Heart left ventricle (tissue), 16 donors: Measurements from ENCODE around the gene FBXO46. TPM values are rescaled to one million over a fixed set of nuclear protein-coding genes. Genes with fewer than 3 reads are reported as not detected.

Source experiments
- ATAC-seq, 4 donors: fragments of 200-7000 bp; cut with Tn5 transposase; one replicate each; pipeline ENCODE4 v1.9.1; 2020 to 2022; ENCODE audit warnings: moderate library complexity in 4 of 4, mild to moderate bottlenecking in 3 of 4, moderate number of reproducible peaks in 1 of 4
- DNase-seq, 5 donors: peaks; one replicate each; pipeline ENCODE4 v3.0.0-alpha.2; 2020
- H3K27ac ChIP-seq, 12 donors: fragments of 200-600 bp; sonication (generic) in 4 of 12; one replicate each; pipeline versions ENCODE4 v1.5.0 to v1.8.0; 2016 to 2022; ENCODE audit warnings: mild to moderate bottlenecking in 2 of 12
- H3K27me3 ChIP-seq, 9 donors: fragments of 200-600 bp; sonication (generic) in 2 of 9; one replicate each; pipeline versions ENCODE4 v1.5.1 to v1.8.0; 2016 to 2022; ENCODE audit warnings: mild to moderate bottlenecking in 3 of 9
- H3K36me3 ChIP-seq, 9 donors: fragments of 200-600 bp; sonication (generic) in 2 of 9; one replicate each; pipeline versions ENCODE4 v1.5.0 to v1.8.0; 2018 to 2022; ENCODE audit warnings: mild to moderate bottlenecking in 2 of 9
- H3K4me1 ChIP-seq, 12 donors: fragments of 200-600 bp; sonication (generic) in 4 of 12; one replicate each; pipeline versions ENCODE4 v1.5.0 to v1.8.0; 2016 to 2022; ENCODE audit warnings: mild to moderate bottlenecking in 3 of 12
- H3K4me3 ChIP-seq, 12 donors: fragments of 200-600 bp; sonication (generic) in 4 of 12; one replicate each; pipeline versions ENCODE4 v1.5.0 to v1.8.0; 2017 to 2022; ENCODE audit warnings: mild to moderate bottlenecking in 9 of 12, moderate library complexity in 4 of 12
- H3K9me3 ChIP-seq, 12 donors: fragments of 200-600 bp; sonication (generic) in 4 of 12; one replicate each; pipeline versions ENCODE4 v1.5.0 to v1.8.0; 2016 to 2022; ENCODE audit warnings: mild to moderate bottlenecking in 1 of 12
- CTCF ChIP-seq, 12 donors: fragments of 200-600 bp; sonication (generic) in 4 of 12; IDR thresholded peaks; one replicate each; pipeline versions ENCODE4 v1.5.0 to v1.8.0; 2018 to 2022; ENCODE audit warnings: antibody characterized with exemption in 12 of 12, mild to moderate bottlenecking in 5 of 12
- POLR2A ChIP-seq, 2 donors: fragments of 450-650 bp; IDR thresholded peaks; one replicate each; pipeline ENCODE4 v1.6.1; 2017; ENCODE audit warnings: antibody characterized with exemption in 2 of 2, mild to moderate bottlenecking in 2 of 2, moderate library complexity in 2 of 2
- WGBS, 4 donors: extraction: QIAGEN DNeasy Blood & Tissue Kit in 2 of 4; methylation state at CpG; one replicate each; pipeline versions ENCODE4 v1.1.5 to v1.1.7; 2013 to 2018; 5-methylcytosine and 5-hydroxymethylcytosine counted together
- intact Hi-C, 10 donors: fragments of 100-400 bp; cut with DNase I; formaldehyde crosslinking; loops; one replicate each; pipeline versions ENCODE4 v1.11.1 to v1.14.2; 2022
- polyA plus RNA-seq, 2 donors: library from polyadenylated mRNA; stranded (reverse); fragments of 200-250 nt; gene quantifications; one replicate each; pipeline ENCODE4 v1.2.3, GENCODE V29; 2013
- total RNA-seq, 9 donors: library from RNA; depleted of rRNA in 2 of 9; stranded (reverse); fragments of >200 nt in 2 of 9; fragmentation: NEBNext Ultra II Directional in 3 of 9; extraction: Animal tissue kit (Norgen Biotek cat#: 25700) in 3 of 9; gene quantifications; one replicate each; pipeline versions ENCODE4 v1.1.0 to v1.2.4, GENCODE V29; 2016 to 2023
- donor health status: ischemic (EF 13 %, LVEDD 7.1; RV severe dilation, severe dysfunction).
- donor health status: healthy with polysubstance abuse.
- donor health status: DM: no; HTN: yes; CAD: no.
- donor health status: DM: no; HTN: no; CAD: no.
- donor health status: ischemic (EF 25% LVEDD 6.9; RV normal size, moderate dysfunction).
- donor health status: ischemic (EF 25% LVEDD 5.7; RV mildly dilated, moderate dysfunction).
- donor health status: healthy.
- donor health status: DM: yes; HTN: yes; CAD: no.
- donor health status: ischemic (EF 35%, LVEDD 5.7; RV mildly dilated, moderate dysfunction).
- donor health status: nonischemic (EF 11% LVEDD 7.7; RV severe dilation, severe dysfunction).
- donor health status: DM: yes; HTN: yes; CAD: no.
- donor health status: PGD.
- donor health status: ischemic (EF 29% LVEDD 5.4; RV normal size, mild dysfunction).
- donor health status: nonischemic (EF 23%, LVEDD 6.1; RV moderate dilation, normal function).

Gene FBXO46
- total and polyA plus RNA-seq, 11 donors = 7.2 to 17.8 (median 10.2) TPM

DNA sequence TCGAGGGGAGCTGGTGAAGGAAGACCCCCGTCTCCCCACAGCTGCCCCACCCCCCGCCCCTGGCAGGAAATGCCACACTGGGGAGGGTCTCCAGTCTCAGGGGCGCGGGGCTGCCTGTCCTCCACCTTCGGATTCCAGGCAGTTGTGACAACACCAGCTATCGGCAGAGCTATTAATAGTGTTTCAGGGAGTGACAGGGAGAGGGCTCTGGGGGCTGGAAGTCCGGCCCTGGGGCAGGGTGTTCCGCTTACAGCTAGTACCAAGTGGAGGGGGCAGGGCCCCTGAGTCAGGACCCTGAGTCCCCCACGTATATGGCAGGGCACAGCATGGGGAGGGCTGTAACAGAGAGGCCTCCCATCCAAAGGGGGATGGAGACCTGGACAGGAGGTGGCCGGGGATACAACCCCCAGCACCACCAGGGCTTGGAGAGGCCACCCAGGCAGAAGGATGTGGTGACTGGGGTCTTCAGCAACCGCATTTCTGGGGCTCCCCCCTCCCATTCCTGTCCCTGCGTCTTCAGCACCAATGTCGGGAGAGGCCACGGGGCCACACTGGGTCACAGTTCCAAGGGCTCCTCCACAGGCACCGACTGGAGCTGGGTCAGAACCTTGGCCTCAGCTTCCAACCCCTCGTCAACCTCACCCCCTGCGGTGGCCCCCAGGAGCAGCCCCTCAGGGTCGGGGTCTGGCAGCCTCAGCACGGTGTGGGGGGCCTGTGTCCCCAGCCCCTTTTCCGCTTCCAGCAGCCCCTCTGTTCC is 34.4 kb upstream of the FBXO46 start:
- Histone ChIP-seq H3K36me3 (peaks cover 0 to 5% (median 0%) of the 10 kb centered on the region in 9 donors), H3K4me3 (peak overlapping the region in 8 of 12 donors; percentile 12 to 85 (median 40)), H3K4me1 (peaks cover 10 to 53% (median 42%) of the 10 kb centered on the region in 12 donors), H3K27me3 (peaks cover 0 to 35% (median 0%) of the 10 kb centered on the region in 9 donors), H3K27ac (peak overlapping the region; percentile 86 to 99 (median 97)), H3K9me3 (no peaks in the 10 kb centered on the region)
- peak; percentile 10 to 66 for TF ChIP-seq POLR2A (IDR thresholded peaks at IDR 0.05)
- TF ChIP-seq CTCF (IDR thresholded peaks at IDR 0.05) = no peak
- ATAC-seq = peak; percentile 16 to 48 (median 32)
- WGBS, 4 donors = 25 to 36% (median 30%) methylated on average over 16 to 21 of the region's 21 CpGs
- DNase-seq = peak; percentile 64 to 86 (median 68)
- intact Hi-C loops = loop anchor here in 7 of 10 donors (1.0 to 10.0 kb wide), 8 partner anchors 33 to 360 kb away; partner anchors contain the start of genes FBXO46 (in 6 of the 7), MEIOSIN (in 6 of the 7), POLR1G (in 1 of the 7) and PPP1R13L (in 1 of the 7)

DNA sequence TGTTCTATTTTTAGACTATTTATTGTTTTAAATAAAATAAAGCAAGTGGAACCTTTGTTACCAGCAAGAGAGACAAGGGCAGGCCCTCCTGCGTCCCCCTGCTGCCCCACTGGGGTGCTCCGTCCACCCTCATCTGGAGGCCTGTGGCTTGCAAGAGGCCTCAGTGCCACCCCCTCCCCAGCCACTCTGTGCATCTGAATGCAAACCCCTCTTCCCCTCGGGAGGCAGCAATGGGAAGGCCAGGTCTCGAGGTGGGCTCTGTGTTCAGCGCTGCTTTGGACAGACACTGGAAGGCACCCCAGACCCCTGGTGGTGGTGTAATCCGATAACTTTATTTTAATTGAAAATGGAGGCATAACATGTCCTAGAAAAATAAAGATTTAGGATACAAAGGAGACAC is 33.8 kb upstream of the FBXO46 start:
- TF ChIP-seq CTCF (IDR thresholded peaks at IDR 0.05) = no peak
- no peak for TF ChIP-seq POLR2A (IDR thresholded peaks at IDR 0.05)
- Histone ChIP-seq H3K4me1 (peaks cover 10 to 48% (median 37%) of the 10 kb centered on the region in 12 donors), H3K27ac (peak overlapping the region; percentile 86 to 99 (median 97)), H3K36me3 (peaks cover 0 to 5% (median 0%) of the 10 kb centered on the region in 9 donors), H3K27me3 (peaks cover 0 to 35% (median 0%) of the 10 kb centered on the region in 9 donors), H3K9me3 (no peaks in the 10 kb centered on the region), H3K4me3 (peak overlapping the region in 9 of 12 donors; percentile 10 to 85 (median 38))
- peak in 2 of 5 donors; percentile 35 to 48 for DNase-seq
- 23 to 34% (median 30%) methylated on average over 6 of the region's 6 CpGs for WGBS, 4 donors
- ATAC-seq = no peak
- intact Hi-C loops = loop anchor here in 4 of 10 donors (2.0 to 10.0 kb wide), 4 partner anchors 42 to 360 kb away; partner anchors contain the start of genes POLR1G (in 1 of the 4) and PPP1R13L (in 1 of the 4)

- no peaks in the 10 kb centered on the region for H3K9me3 ChIP-seq
- peaks cover 0 to 5% (median 0%) of the 10 kb centered on the region in 9 donors for H3K36me3 ChIP-seq
- peaks cover 0 to 35% (median 0%) of the 10 kb centered on the region in 9 donors for H3K27me3 ChIP-seq
- peak overlapping the region; percentile 86 to 99 (median 97) for H3K27ac ChIP-seq
- peaks cover 10 to 48% (median 37%) of the 10 kb centered on the region in 12 donors for H3K4me1 ChIP-seq
- 38 to 57% (median 39%) methylated on average over 14 to 27 of the region's 27 CpGs for WGBS, 4 donors
- DNase-seq = peak in 2 of 5 donors; percentile 43 to 59
- intact Hi-C loops = loop anchor here in 4 of 10 donors (2.0 to 10.0 kb wide), 4 partner anchors 41 to 359 kb away; partner anchors contain the start of genes POLR1G (in 1 of the 4) and PPP1R13L (in 1 of the 4)
- no peak for TF ChIP-seq CTCF (IDR thresholded peaks at IDR 0.05)
- no peak for TF ChIP-seq POLR2A (IDR thresholded peaks at IDR 0.05)
- peak overlapping the region in 7 of 12 donors; percentile 1 to 85 (median 41) for H3K4me3 ChIP-seq
- no peak for ATAC-seq
These were observed 33.1 kb upstream of the FBXO46 start for GRCh38 chr19:45763691-45764294.
